ENCODE data around the gene RIPK3. TPM values are rescaled to one million over a fixed set of nuclear protein-coding genes. Genes with fewer than 3 reads are reported as not detected.
A peak's percentile ranks its signal among the peaks of the same experiment; 100 is the strongest.

The RIPK3 gene
- total RNA-seq, 4 donors from 2014 or later: 45.2 to 72.0 (median 64.0) TPM

DNA sequence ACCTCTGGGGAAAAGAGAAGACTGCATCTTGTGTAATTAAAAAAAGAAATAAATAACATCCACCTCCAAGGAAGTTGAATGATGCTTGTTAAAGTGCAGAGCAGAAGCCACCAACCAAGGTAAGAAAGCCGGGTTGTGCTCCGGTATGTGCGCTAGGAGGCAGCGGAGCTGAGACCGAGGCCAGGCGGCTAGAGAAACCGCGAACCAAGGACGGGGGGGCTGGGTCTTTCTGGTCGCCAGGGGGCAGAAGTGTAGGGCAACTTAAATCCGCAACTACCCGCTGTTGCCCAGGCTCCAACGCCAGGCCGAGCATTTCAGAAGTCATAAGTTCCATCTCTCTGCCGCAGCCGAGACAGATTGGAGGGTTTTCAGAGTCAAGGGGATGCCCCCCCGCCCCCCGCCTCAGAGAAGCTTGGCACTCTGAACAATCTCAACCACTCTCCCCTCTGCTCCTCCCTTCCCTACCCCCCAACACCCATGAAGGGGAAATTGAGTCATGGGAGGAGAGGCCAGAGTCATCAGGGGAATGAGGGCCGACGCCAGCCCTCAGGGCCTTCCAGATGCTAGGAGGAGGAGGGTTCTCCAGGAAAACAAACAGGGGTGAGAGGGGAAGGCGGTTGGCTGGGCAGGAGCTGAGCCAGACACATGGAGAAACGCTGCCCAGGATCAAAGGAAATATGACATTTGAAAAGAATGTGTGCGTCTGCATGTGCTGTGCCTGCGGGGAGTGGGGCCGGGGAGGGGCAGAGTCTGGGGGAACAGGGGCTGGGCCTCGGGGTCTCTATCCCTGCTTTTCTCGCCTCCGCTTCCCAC is 26.0 kb upstream of the RIPK3 start:
- TF ChIP-seq POLR2A (IDR thresholded peaks at IDR 0.05): no peak
- TF ChIP-seq, protein P1, sequence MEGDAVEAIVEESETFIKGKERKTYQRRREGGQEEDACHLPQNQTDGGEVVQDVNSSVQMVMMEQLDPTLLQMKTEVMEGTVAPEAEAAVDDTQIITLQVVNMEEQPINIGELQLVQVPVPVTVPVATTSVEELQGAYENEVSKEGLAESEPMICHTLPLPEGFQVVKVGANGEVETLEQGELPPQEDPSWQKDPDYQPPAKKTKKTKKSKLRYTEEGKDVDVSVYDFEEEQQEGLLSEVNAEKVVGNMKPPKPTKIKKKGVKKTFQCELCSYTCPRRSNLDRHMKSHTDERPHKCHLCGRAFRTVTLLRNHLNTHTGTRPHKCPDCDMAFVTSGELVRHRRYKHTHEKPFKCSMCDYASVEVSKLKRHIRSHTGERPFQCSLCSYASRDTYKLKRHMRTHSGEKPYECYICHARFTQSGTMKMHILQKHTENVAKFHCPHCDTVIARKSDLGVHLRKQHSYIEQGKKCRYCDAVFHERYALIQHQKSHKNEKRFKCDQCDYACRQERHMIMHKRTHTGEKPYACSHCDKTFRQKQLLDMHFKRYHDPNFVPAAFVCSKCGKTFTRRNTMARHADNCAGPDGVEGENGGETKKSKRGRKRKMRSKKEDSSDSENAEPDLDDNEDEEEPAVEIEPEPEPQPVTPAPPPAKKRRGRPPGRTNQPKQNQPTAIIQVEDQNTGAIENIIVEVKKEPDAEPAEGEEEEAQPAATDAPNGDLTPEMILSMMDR (IDR thresholded peaks at IDR 0.05): peak; percentile 74 to 92 (median 86)
- peaks cover 0 to 33% (median 15%) of the 10 kb centered on the region in 4 donors for H3K4me1 ChIP-seq
- no peaks in the 10 kb centered on the region for H3K9me3 ChIP-seq
- H3K4me3 ChIP-seq: peak overlapping the region; percentile 38 to 65 (median 56)
- H3K36me3 ChIP-seq: no peaks in the 10 kb centered on the region
- peak; percentile 83 to 93 (median 85) for DNase-seq
- H3K27ac ChIP-seq: peak overlapping the region; percentile 73 to 87 (median 80)
- H3K27me3 ChIP-seq: no peaks in the 10 kb centered on the region

DNA sequence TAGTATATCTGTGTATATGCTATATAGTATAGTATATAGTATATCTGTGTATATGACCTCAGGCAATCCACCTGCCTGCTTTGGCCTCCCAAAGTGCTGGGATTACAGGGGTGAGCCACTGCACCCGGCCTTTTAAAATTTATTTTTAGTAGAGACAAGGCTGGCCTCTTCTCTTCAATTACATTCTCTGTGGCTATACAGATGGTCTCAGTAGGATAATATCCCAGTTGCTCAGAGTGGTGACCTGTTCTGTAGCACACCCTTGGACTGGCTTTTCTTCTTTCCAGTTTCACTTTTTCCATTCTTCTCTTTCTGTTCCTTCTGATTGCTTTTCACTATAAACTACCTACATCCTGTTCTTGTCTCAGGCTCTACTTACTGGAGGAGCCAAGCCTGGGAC is 25.1 kb upstream of the RIPK3 start:
- Histone ChIP-seq H3K4me1 (peaks cover 0 to 33% (median 15%) of the 10 kb centered on the region in 4 donors), H3K27me3 (no peaks in the 10 kb centered on the region), H3K36me3 (no peaks in the 10 kb centered on the region), H3K4me3 (no peak overlapping the region), H3K9me3 (no peaks in the 10 kb centered on the region), H3K27ac (peak overlapping the region in 1 of 4 donors; percentile 87)
- no peak for DNase-seq
- no peak for TF ChIP-seq POLR2A (IDR thresholded peaks at IDR 0.05)
- TF ChIP-seq, protein P1 (IDR thresholded peaks at IDR 0.05): no peak

DNA sequence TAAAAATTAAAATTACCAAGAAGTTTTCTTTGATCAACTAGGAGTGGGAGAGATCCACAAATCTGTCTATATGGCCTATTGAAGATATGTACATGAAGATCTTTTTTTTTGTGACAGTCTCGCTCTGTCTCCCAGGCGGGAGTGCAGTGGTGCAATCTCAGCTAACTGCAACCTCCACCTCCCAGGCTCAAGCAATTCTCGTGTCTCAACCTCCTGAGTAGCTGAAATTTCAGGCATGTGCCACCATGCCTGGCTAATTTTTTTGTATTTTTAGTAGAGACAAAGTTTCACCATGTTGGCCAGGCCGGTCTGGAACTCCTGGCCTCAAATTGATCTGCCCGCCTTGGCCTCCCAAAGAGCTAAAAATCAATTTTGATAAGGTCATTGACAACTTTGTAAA is 23.6 kb upstream of the RIPK3 start:
- no peaks in the 10 kb centered on the region for H3K9me3 ChIP-seq
- H3K27ac ChIP-seq: no peak overlapping the region
- no peak for DNase-seq
- peaks cover 0 to 26% (median 11%) of the 10 kb centered on the region in 4 donors for H3K4me1 ChIP-seq
- no peak for TF ChIP-seq POLR2A (IDR thresholded peaks at IDR 0.05)
- TF ChIP-seq, protein P1 (IDR thresholded peaks at IDR 0.05): no peak
- H3K4me3 ChIP-seq: no peak overlapping the region
- H3K27me3 ChIP-seq: no peaks in the 10 kb centered on the region
- H3K36me3 ChIP-seq: no peaks in the 10 kb centered on the region

DNA sequence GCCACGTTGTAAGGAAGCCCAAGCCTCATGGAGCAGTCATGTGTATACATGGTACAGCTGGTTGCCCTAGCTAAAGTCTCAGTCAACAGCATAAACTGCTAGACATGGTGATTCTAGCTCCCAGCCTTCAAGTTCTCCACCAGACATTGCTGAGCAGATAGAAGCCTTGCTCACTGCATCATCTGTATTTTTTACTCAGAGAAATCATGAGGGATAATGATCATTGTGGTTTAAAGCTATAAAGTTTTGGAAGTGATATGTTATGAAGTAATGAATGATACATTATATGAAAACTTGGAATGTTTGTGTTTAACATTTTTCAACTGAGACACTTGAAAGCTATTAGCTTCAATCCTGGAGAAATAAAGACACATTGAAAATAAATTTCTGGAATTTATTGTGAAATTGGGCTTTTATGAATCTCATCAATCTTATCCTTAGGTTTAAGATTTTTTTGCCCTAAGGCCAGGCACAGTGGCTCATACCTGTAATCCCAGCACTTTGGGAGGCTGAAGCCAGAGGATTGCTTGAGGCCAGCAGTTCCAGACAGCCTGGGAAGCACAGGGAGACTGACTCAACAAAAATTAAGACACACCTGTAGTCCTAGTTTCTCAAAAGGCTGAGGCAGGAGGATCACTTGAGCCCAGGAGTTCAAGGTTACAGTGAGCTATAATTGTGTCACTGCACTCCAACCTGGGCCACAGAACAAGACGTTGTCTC is 22.6 kb upstream of the RIPK3 start:
- Histone ChIP-seq H3K4me1 (peaks cover 0 to 17% (median 8%) of the 10 kb centered on the region in 4 donors), H3K27ac (no peak overlapping the region), H3K4me3 (no peak overlapping the region), H3K9me3 (no peaks in the 10 kb centered on the region), H3K36me3 (no peaks in the 10 kb centered on the region), H3K27me3 (no peaks in the 10 kb centered on the region)
- no peak for DNase-seq
- TF ChIP-seq, protein P1 (IDR thresholded peaks at IDR 0.05): no peak
- TF ChIP-seq POLR2A (IDR thresholded peaks at IDR 0.05): no peak

DNA sequence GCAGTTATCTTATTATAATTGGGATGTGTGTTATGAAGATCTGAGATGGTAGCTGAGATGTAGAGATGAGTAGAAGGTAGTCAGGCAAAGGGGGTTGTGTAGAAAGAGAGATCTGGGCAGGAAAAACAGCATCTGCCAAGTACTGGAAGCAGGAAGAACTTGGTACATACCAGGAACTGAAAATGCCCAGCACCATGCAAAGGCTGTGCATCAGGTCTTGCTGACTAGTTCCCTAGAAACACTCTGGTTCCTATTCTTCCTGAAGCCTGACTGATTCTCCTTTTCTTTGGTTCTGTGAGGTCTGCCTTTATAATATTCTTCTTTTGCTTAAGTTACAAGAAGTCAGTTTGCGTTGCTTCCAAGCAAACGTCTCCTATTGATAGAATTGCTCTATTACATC is 21.5 kb upstream of the RIPK3 start:
- no peak overlapping the region for H3K27ac ChIP-seq
- H3K9me3 ChIP-seq: no peaks in the 10 kb centered on the region
- no peaks in the 10 kb centered on the region for H3K36me3 ChIP-seq
- peaks cover 0 to 15% (median 7%) of the 10 kb centered on the region in 4 donors for H3K4me1 ChIP-seq
- DNase-seq: no peak
- TF ChIP-seq, protein P1 (IDR thresholded peaks at IDR 0.05): no peak
- no peak for TF ChIP-seq POLR2A (IDR thresholded peaks at IDR 0.05)
- H3K4me3 ChIP-seq: no peak overlapping the region
- no peaks in the 10 kb centered on the region for H3K27me3 ChIP-seq

All from Peyer's patch (tissue), 4 donors.